GM23338 (cell line): ENCODE measurements around the gene PGAP6. TPM values are rescaled to one million over a fixed set of nuclear protein-coding genes. Genes with fewer than 3 reads are reported as not detected.

Experiments used
- ATAC-seq: fragments of 200-7000 bp; cut with Tn5 transposase; 3 replicates; pipeline ENCODE4 v1.9.1; 2020
- DNase-seq: peaks from one replicate; pipeline ENCODE4 v3.0.0-alpha.2; 2015; ENCODE audit warnings: low spot score
- H2AFZ ChIP-seq: fragments of 200-600 bp; sonication (generic); 2 replicates; pipeline ENCODE4 v1.8.0; 2016; ENCODE audit warnings: antibody characterized with exemption, mild to moderate bottlenecking, moderate library complexity
- H3F3A ChIP-seq: fragments of 200-600 bp; sonication (generic); replicated peaks from 2 replicates; pipeline ENCODE4 v1.8.0; 2017; ENCODE audit warnings: antibody characterized with exemption, mixed run types, low read depth
- H3K27ac ChIP-seq: fragments of 200-600 bp; sonication (generic); 2 replicates; pipeline ENCODE4 v1.6.1; 2016; ENCODE audit warnings: low read depth
- H3K27me3 ChIP-seq: fragments of 200-600 bp; sonication (generic); 2 replicates; pipeline ENCODE4 v1.8.0; 2016; ENCODE audit warnings: mild to moderate bottlenecking, mixed run types, moderate library complexity; ENCODE audit not compliant: insufficient read depth
- H3K36me3 ChIP-seq: fragments of 200-600 bp; sonication (generic); 2 replicates; pipeline ENCODE4 v1.8.0; 2016; ENCODE audit warnings: mild to moderate bottlenecking; ENCODE audit not compliant: insufficient read depth
- H3K4me1 ChIP-seq: fragments of 200-600 bp; sonication (generic); 2 replicates; pipeline ENCODE4 v1.8.0; 2016; ENCODE audit warnings: mild to moderate bottlenecking, moderate library complexity; ENCODE audit not compliant: insufficient read depth
- H3K4me2 ChIP-seq: fragments of 200-600 bp; sonication (generic); 2 replicates; pipeline ENCODE4 v1.7.1; 2017; ENCODE audit warnings: mixed run types
- H3K4me3 ChIP-seq: fragments of 200-600 bp; sonication (generic); 2 replicates; pipeline ENCODE4 v1.6.1; 2016; ENCODE audit warnings: mixed run types
- H3K79me2 ChIP-seq: fragments of 200-600 bp; sonication (generic); replicated peaks from 2 replicates; pipeline ENCODE4 v1.8.0; 2017; ENCODE audit warnings: mild to moderate bottlenecking; ENCODE audit not compliant: insufficient read depth
- H3K9me2 ChIP-seq: fragments of 200-600 bp; sonication (generic); 2 replicates; pipeline ENCODE4 v1.8.0; 2017; ENCODE audit not compliant: insufficient read depth
- H4K20me1 ChIP-seq: fragments of 200-600 bp; sonication (generic); replicated peaks from 2 replicates; pipeline ENCODE4 v1.8.0; 2017; ENCODE audit warnings: mild to moderate bottlenecking; ENCODE audit not compliant: insufficient read depth
- H3K27ac Mint-ChIP-seq: 2 replicates; pipeline ENCODE4 v1.8.0; 2020; ENCODE audit warnings: inconsistent platforms, mild to moderate bottlenecking, moderate library complexity, mixed read lengths
- H3K27me3 Mint-ChIP-seq: 3 replicates; pipeline ENCODE4 v1.8.0; 2022; ENCODE audit warnings: low read depth, mild to moderate bottlenecking, moderate library complexity, mixed read lengths, inconsistent platforms; ENCODE audit not compliant: insufficient read depth, poor library complexity
- H3K36me3 Mint-ChIP-seq: 3 replicates; pipeline ENCODE4 v1.8.0; 2021; ENCODE audit warnings: low read depth, mild to moderate bottlenecking, inconsistent platforms, moderate library complexity, mixed read lengths
- H3K4me1 Mint-ChIP-seq: 3 replicates; pipeline ENCODE4 v1.8.0; 2020; ENCODE audit warnings: mild to moderate bottlenecking, inconsistent platforms, mixed read lengths
- H3K4me3 Mint-ChIP-seq: 3 replicates; pipeline ENCODE4 v1.8.0; 2021; ENCODE audit warnings: moderate library complexity, mild to moderate bottlenecking, inconsistent platforms, mixed read lengths
- H3K9me3 Mint-ChIP-seq: 3 replicates; pipeline ENCODE4 v1.8.0; 2020; ENCODE audit warnings: moderate library complexity, mild to moderate bottlenecking, inconsistent platforms, mixed read lengths
- CREB1 ChIP-seq: fragments of 250-450 bp; sonication (Bioruptor Pico); IDR thresholded peaks from 2 replicates; pipeline ENCODE4 v1.5.0; 2020; ENCODE audit warnings: low read depth, mild to moderate bottlenecking, moderate library complexity
- ETS1 ChIP-seq: IDR thresholded peaks from 2 replicates; pipeline ENCODE4 v1.6.1; 2016; ENCODE audit warnings: antibody characterized with exemption
- EZH2 ChIP-seq: fragments of 200-600 bp; sonication (generic); IDR thresholded peaks from one replicate; pipeline ENCODE4 v1.8.0; 2017; ENCODE audit warnings: antibody characterized with exemption, mild to moderate bottlenecking, low read depth; ENCODE audit not compliant: unreplicated experiment
- EZH2phosphoT487 ChIP-seq: fragments of 200-600 bp; sonication (generic); IDR thresholded peaks from one replicate; pipeline ENCODE4 v1.8.1; 2018; ENCODE audit warnings: antibody characterized with exemption; ENCODE audit not compliant: unreplicated experiment
- JUNB ChIP-seq: IDR thresholded peaks from one replicate; pipeline ENCODE4 v1.6.1; 2016; ENCODE audit warnings: antibody characterized with exemption; ENCODE audit not compliant: unreplicated experiment
- NANOG ChIP-seq: IDR thresholded peaks from 2 replicates; pipeline ENCODE4 v1.6.1; 2016; ENCODE audit warnings: antibody characterized with exemption, borderline replicate concordance
- POLR2AphosphoS5 ChIP-seq: IDR thresholded peaks from 2 replicates; pipeline ENCODE4 v1.6.1; 2016; ENCODE audit warnings: antibody characterized with exemption, low read depth
- REST ChIP-seq: IDR thresholded peaks from one replicate; pipeline ENCODE4 v1.6.1; 2018; ENCODE audit warnings: antibody characterized with exemption; ENCODE audit not compliant: unreplicated experiment
- STAT1 ChIP-seq: IDR thresholded peaks from one replicate; pipeline ENCODE4 v1.6.1; 2016; ENCODE audit warnings: antibody characterized with exemption; ENCODE audit not compliant: unreplicated experiment
- ZNF114 ChIP-seq: fragments of 250-450 bp; sonication (Bioruptor Pico); IDR thresholded peaks from 2 replicates; pipeline ENCODE4 v1.5.0; 2020; ENCODE audit warnings: mild to moderate bottlenecking, moderate library complexity
- ZNF331 ChIP-seq: fragments of 250-450 bp; sonication (Bioruptor Pico); IDR thresholded peaks from 2 replicates; pipeline ENCODE4 v1.5.0; 2020; ENCODE audit warnings: low read depth, mild to moderate bottlenecking, moderate library complexity
- ZNF462 ChIP-seq: fragments of 250-450 bp; sonication (Bioruptor Pico); IDR thresholded peaks from 2 replicates; pipeline ENCODE4 v1.5.0; 2020; ENCODE audit warnings: mild to moderate bottlenecking, moderate library complexity
- polyA plus RNA-seq: library from polyadenylated mRNA; unstranded; fragments of >200 nt; fragmentation: Nextera tagmentation; extraction: Ambion mirVana; gene quantifications from 2 replicates; pipeline ENCODE4 v1.2.1, GENCODE V29; 2016
- total RNA-seq: library from RNA; depleted of rRNA; stranded (reverse); fragments of >200 nt; shearing (Covaris generic); gene quantifications from 2 replicates; pipeline ENCODE4 v1.2.3, GENCODE V29; 2014
- TF ChIP-seq, protein P1 (sequence below), 2 experiments: fragments of 200-600 bp in 1 of 2; sonication (generic) in 1 of 2; conservative IDR thresholded peaks; 2 replicates each; pipeline versions ENCODE4 v1.5.1 to v1.6.1; 2016 to 2017; ENCODE audit warnings: antibody characterized with exemption in 2 of 2, low read depth in 2 of 2, mild to moderate bottlenecking in 2 of 2, moderate library complexity in 1 of 2

The PGAP6 gene
- total and polyA plus RNA-seq, 2 experiments from 2014 or later = 25.1 to 112 TPM

DNA sequence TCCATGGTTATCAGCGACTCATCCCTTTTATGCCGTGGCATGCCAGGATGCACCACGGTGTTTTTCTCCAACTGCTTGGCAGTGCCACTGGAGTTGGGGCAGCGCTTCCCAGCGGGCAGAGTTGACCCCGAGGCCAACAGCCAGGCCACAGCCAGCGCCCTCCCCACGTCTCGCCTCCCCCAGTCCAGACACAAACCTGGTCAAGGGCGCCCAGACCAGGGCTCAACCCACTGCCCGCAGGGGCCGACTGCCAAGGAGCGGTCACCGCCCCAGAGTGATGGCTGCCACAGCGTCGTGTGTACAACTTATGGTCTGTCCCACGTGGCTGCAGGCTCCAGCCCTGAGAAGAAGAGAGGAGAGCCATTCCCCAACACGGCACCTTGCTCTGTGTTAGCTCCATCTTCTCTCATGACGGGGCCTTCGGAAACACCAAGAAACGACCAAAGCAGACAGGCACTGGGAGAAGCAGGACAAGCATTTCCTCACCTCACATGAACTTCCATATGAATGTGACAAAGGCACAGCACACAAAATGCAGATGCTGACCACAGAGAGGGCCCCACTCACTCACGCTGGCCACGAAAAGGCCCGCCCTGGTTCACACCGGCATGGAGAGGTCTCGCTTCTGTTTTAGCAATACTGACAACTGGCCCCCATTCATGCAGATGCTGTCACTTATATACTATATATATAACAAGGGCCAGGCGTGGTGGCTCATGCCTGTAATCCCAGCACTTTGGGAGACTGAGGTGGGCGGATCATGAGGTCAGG lies 56.2 kb downstream of the PGAP6 start:
- H3K4me1 ChIP-seq = peaks cover 4% of the 10 kb centered on the region; the same call in 1 of the 2 replicates
- no peaks in the 10 kb centered on the region for H3K9me3 Mint-ChIP-seq
- no peak overlapping the region; the same call in 1 of the 2 replicates for H3K4me2 ChIP-seq
- DNase-seq (no peak), ATAC-seq (no peak)
- H3K4me1 Mint-ChIP-seq = peaks cover 17% of the 10 kb centered on the region
- H2AFZ ChIP-seq = no peak overlapping the region
- peaks cover 98% of the 10 kb centered on the region for H3K79me2 ChIP-seq
- no peak overlapping the region; the same call in 2 of the 3 replicates for H3K4me3 Mint-ChIP-seq
- H3K36me3 Mint-ChIP-seq = 0 out of 3 replicates have a peak, but pooled peaks cover 3% of the 10 kb centered on the region
- peaks cover 27% of the 10 kb centered on the region for H4K20me1 ChIP-seq
- H3K4me3 ChIP-seq = no peak overlapping the region
- peak overlapping the region; percentile 55; the same call in 1 of the 2 replicates for H3K27ac ChIP-seq
- H3K27me3 ChIP-seq = no peaks in the 10 kb centered on the region
- H3K27me3 Mint-ChIP-seq = peaks cover 5% of the 10 kb centered on the region
- H3F3A ChIP-seq = 0 out of 2 replicates have a peak, but pooled peaks cover 3% of the 10 kb centered on the region
- TF ChIP-seq EZH2 (no peak), REST (no peak), JUNB (no peak), STAT1 (no peak), EZH2phosphoT487 (no peak), ZNF114 (CRISPR knock-in tag) (no peak), ETS1 (no peak), POLR2AphosphoS5 (no peak), NANOG (no peak), ZNF462 (CRISPR knock-in tag) (no peak), ZNF331 (CRISPR knock-in tag) (no peak), CREB1 (CRISPR knock-in tag) (no peak)
- TF ChIP-seq, protein P1, sequence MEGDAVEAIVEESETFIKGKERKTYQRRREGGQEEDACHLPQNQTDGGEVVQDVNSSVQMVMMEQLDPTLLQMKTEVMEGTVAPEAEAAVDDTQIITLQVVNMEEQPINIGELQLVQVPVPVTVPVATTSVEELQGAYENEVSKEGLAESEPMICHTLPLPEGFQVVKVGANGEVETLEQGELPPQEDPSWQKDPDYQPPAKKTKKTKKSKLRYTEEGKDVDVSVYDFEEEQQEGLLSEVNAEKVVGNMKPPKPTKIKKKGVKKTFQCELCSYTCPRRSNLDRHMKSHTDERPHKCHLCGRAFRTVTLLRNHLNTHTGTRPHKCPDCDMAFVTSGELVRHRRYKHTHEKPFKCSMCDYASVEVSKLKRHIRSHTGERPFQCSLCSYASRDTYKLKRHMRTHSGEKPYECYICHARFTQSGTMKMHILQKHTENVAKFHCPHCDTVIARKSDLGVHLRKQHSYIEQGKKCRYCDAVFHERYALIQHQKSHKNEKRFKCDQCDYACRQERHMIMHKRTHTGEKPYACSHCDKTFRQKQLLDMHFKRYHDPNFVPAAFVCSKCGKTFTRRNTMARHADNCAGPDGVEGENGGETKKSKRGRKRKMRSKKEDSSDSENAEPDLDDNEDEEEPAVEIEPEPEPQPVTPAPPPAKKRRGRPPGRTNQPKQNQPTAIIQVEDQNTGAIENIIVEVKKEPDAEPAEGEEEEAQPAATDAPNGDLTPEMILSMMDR (conservative IDR thresholded peaks at IDR 0.05; ENCODE audit: low read depth in 2 of 2) = no peak
- H3K9me2 ChIP-seq = no peaks in the 10 kb centered on the region
- H3K27ac Mint-ChIP-seq = no peak overlapping the region
- H3K36me3 ChIP-seq = no peaks in the 10 kb centered on the region
